ENCODE data around the gene SVEP1. TPM values are rescaled to one million over a fixed set of nuclear protein-coding genes. Genes with fewer than 3 reads are reported as not detected.

SVEP1 gene
- total RNA-seq, 1 experiment from 2014 or later = 0.45 TPM

DNA sequence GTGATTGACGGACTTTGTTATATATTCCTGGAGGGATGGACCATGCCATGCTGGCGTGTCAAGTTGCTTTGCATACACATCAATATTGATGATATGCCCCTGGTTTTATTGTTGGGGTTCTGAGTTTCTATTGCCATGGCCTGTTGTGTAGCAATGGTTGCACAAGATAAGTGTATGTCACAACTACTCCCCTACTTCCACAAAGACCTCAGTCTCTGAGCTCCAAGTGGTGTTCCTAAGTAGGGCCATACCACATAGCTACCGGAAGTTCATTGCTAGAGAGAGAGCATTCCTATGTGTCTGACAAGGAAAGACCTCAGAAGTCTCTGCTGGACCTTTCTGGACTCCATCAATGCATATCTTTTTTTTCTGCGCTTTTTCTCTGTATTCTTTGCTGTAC is 261.6 kb downstream of the SVEP1 start:
- ChIA-PET CTCF (no interaction called here), POLR2A (ENCODE audit: low non-redundant PET) (no interaction called here)
- BruUV-seq (replicated peaks) = no TSS peak
- no peaks in the 10 kb centered on the region for H3K27me3 ChIP-seq (replicated peaks; ENCODE audit: insufficient read depth, low read depth, low read length, poor library complexity)
- H3K27ac ChIP-seq (ENCODE audit: low read depth, low read length, poor library complexity, severe bottlenecking) = no peak overlapping the region
- no peaks in the 10 kb centered on the region for H3K4me1 ChIP-seq (ENCODE audit: insufficient read depth, low read length, poor library complexity, severe bottlenecking)
- H3K4me3 ChIP-seq (ENCODE audit: low read depth, low read length, poor library complexity, severe bottlenecking) = no peak overlapping the region
- no peaks in the 10 kb centered on the region for H3K36me3 ChIP-seq (ENCODE audit: insufficient read depth, low read length, poor library complexity, severe bottlenecking)
- H3K9me3 ChIP-seq (ENCODE audit: low read depth, low read length, poor library complexity, severe bottlenecking) = no peaks in the 10 kb centered on the region
- no peak for DNase-seq (ENCODE audit: low spot score)
- intact Hi-C loops (cut with micrococcal nuclease; ENCODE audit: unreplicated experiment) = no loop called here
- TF ChIP-seq, protein P1, sequence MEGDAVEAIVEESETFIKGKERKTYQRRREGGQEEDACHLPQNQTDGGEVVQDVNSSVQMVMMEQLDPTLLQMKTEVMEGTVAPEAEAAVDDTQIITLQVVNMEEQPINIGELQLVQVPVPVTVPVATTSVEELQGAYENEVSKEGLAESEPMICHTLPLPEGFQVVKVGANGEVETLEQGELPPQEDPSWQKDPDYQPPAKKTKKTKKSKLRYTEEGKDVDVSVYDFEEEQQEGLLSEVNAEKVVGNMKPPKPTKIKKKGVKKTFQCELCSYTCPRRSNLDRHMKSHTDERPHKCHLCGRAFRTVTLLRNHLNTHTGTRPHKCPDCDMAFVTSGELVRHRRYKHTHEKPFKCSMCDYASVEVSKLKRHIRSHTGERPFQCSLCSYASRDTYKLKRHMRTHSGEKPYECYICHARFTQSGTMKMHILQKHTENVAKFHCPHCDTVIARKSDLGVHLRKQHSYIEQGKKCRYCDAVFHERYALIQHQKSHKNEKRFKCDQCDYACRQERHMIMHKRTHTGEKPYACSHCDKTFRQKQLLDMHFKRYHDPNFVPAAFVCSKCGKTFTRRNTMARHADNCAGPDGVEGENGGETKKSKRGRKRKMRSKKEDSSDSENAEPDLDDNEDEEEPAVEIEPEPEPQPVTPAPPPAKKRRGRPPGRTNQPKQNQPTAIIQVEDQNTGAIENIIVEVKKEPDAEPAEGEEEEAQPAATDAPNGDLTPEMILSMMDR (conservative IDR thresholded peaks at IDR 0.05; ENCODE audit: low read depth, low read length) = no peak
- TF ChIP-seq EZH2 (IDR thresholded peaks at IDR 0.05; ENCODE audit: borderline replicate concordance, low read depth, low read length, poor library complexity, severe bottlenecking) = no peak

DNA sequence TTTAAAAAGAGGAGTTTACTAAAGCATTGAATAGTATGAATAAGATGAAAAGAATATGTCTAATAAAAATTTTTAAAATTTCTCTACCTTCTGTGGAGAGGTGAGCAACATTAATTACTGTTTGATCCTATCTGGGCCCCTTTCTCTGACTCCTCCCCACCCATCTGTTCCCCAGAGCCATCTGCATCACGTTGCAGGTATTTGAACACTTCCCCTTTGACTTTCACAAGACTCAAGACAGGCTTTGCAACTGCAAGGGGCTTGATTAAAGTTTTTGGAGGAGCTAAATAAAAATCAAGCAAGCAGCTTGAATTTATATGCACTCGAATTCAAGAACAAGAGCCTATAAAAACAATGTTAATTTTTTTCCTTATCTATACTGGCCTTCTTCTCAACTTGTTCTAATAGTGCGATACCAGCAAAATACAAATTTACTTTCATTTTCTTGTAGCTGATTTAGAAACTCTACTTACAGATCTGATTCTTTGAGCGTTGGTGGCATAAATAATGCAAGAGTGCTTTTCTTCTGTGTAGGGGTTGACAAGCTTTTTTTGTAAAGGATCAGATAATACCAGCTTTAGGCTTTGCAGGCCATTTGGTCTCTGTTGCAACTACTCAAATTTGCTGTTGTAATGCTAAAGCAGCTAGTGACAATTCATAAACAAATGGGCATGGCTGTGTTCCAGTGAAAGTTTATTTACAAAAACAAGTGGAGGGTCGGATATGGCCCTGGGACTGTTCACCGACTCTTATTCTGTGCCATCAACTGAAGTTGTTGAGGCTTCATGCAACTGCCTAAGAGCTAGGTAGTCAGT is 263.1 kb downstream of the SVEP1 start:
- BruUV-seq (replicated peaks) = no TSS peak
- Histone ChIP-seq H3K4me3 (ENCODE audit: low read depth, low read length, poor library complexity, severe bottlenecking) (no peak overlapping the region), H3K9me3 (ENCODE audit: low read depth, low read length, poor library complexity, severe bottlenecking) (peaks cover 6% of the 10 kb centered on the region), H3K4me1 (ENCODE audit: insufficient read depth, low read length, poor library complexity, severe bottlenecking) (no peaks in the 10 kb centered on the region), H3K27me3 (replicated peaks; ENCODE audit: insufficient read depth, low read depth, low read length, poor library complexity) (no peaks in the 10 kb centered on the region), H3K27ac (ENCODE audit: low read depth, low read length, poor library complexity, severe bottlenecking) (no peak overlapping the region), H3K36me3 (ENCODE audit: insufficient read depth, low read length, poor library complexity, severe bottlenecking) (no peaks in the 10 kb centered on the region)
- CTCF ChIA-PET = no interaction called here
- intact Hi-C loops (cut with micrococcal nuclease; ENCODE audit: unreplicated experiment) = no loop called here
- POLR2A ChIA-PET (ENCODE audit: low non-redundant PET) = no interaction called here
- DNase-seq (ENCODE audit: low spot score) = no peak
- TF ChIP-seq, protein P1 (conservative IDR thresholded peaks at IDR 0.05; ENCODE audit: low read depth, low read length) = no peak
- TF ChIP-seq EZH2 (IDR thresholded peaks at IDR 0.05; ENCODE audit: borderline replicate concordance, low read depth, low read length, poor library complexity, severe bottlenecking) = no peak

Other genes with a start within 250 kb of the SVEP1 start
- gene TXNDC8, start 241.9 kb downstream of the SVEP1 start, total RNA-seq (2021) = not detected in 2 replicates
- not detected in 2 replicates for gene MUSK, start 89.0 kb upstream of the SVEP1 start, total RNA-seq (2021)

Measured in A673 (cell line).